Esophagus muscularis mucosa (tissue), 3 donors: ENCODE results near the gene PRLR.

Experiments used
- CTCF ChIP-seq, 3 experiments: fragments of 200-600 bp in 2 of 3; fragments of 450-650 bp in 1 of 3; sonication (generic) in 2 of 3; IDR thresholded peaks; one replicate each; pipeline ENCODE4 v1.5.1; 2017 to 2019; ENCODE audit warnings: antibody characterized with exemption in 3 of 3, mild to moderate bottlenecking in 2 of 3, moderate library complexity in 1 of 3
- POLR2AphosphoS5 ChIP-seq, 2 donors: sonication (generic); formaldehyde crosslinking; IDR thresholded peaks; one replicate each; pipeline ENCODE4 v1.6.1; 2017; ENCODE audit warnings: antibody characterized with exemption in 2 of 2

DNA sequence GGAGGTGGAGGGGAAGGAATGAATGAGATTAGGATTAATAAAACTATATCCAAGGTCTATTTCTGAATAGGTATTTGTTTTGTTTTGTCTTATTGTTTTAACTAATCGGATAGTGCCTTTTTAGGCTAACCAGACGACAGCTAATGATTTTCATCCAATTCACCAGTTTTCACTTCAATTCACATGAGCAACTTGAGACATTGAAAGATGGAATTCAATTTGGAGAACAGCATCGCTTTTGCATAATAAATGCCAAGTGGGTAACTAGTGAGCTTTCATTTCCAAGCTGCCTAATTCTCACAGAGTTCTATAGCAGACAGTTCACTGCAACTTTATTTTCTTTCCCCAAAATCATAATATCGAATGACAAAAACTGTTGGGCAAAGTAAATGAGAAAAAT, 187.5 kb downstream of the PRLR start:
- no peak for TF ChIP-seq CTCF (IDR thresholded peaks at IDR 0.05)
- TF ChIP-seq POLR2AphosphoS5 (IDR thresholded peaks at IDR 0.05), result no peak
